GM19193 (cell line): ENCODE measurements around the gene KLHL3.

Experiments used
- POLR2A ChIP-seq: IDR thresholded peaks from 4 replicates; pipeline ENCODE4 v1.6.1; 2011; ENCODE audit not compliant: insufficient read depth, insufficient read length; ENCODE audit errors: extremely low read depth

The KLHL3 gene

GRCh38 chr5:137699336-137700281, 36.3 kb downstream of the KLHL3 start:
- no peak for TF ChIP-seq POLR2A

- TF ChIP-seq POLR2A = no peak
These were observed 39.4 kb downstream of the KLHL3 start for GRCh38 chr5:137696481-137696880.

- TF ChIP-seq POLR2A = no peak
These were observed 40.0 kb downstream of the KLHL3 start for GRCh38 chr5:137695651-137696428.

GRCh38 chr5:137693951-137694721, 41.8 kb downstream of the KLHL3 start:
- TF ChIP-seq POLR2A = no peak

GRCh38 chr5:137693307-137693950, 42.5 kb downstream of the KLHL3 start:
- TF ChIP-seq POLR2A = no peak

GRCh38 chr5:137689306-137689705, 46.6 kb downstream of the KLHL3 start:
- TF ChIP-seq POLR2A = no peak

GRCh38 chr5:137688210-137688840, 47.6 kb downstream of the KLHL3 start:
- no peak for TF ChIP-seq POLR2A

- TF ChIP-seq POLR2A = no peak
These were observed 51.1 kb downstream of the KLHL3 start for GRCh38 chr5:137684761-137685160.

GRCh38 chr5:137681191-137681590, 54.7 kb downstream of the KLHL3 start:
- no peak for TF ChIP-seq POLR2A

- no peak for TF ChIP-seq POLR2A
These were observed 56.0 kb downstream of the KLHL3 start for GRCh38 chr5:137679910-137680309.

- TF ChIP-seq POLR2A = no peak
These were observed 56.7 kb downstream of the KLHL3 start for GRCh38 chr5:137679195-137679594.

- no peak for TF ChIP-seq POLR2A
These were observed 63.0 kb downstream of the KLHL3 start for GRCh38 chr5:137672881-137673280.

GRCh38 chr5:137672001-137672400, 63.9 kb downstream of the KLHL3 start:
- no peak for TF ChIP-seq POLR2A

- no peak for TF ChIP-seq POLR2A
These were observed 66.1 kb downstream of the KLHL3 start for GRCh38 chr5:137669811-137670210.
